CD4-positive, alpha-beta T cell treated with Interleukin-4 for 1 hour (primary cell): Measurements from ENCODE around the gene KIAA0319L.
"Not testable (repeated sequence)": the region's sequence is repeated elsewhere in the genome, so short reads cannot be mapped to it uniquely, and the experiment has no call there.

Experiments
- DNase-seq, 2 donors: peaks; one replicate each; pipeline ENCODE4 v3.0.0-alpha.2; 2020 to 2022

The KIAA0319L gene

DNA sequence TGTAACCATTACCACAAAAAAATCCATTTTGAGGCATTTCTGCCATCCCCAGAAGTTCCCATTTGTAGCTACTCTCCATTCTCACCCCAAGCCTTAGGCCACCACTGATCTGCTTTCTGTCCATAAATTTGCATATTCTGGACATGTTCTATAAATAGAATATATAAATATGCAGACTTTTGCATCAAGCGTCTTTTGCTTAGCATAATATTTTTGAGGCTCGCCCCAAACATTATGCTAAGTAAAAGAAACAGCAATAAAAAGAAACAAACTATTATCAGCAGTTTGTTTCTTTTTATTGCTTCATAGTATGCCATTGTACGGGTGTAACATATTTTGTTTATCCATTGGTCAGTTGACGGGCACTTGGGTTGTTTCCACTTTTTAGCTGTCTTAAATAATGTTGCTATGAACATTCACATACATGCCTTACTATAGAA is 23.8 kb upstream of the KIAA0319L start:
- no peak for DNase-seq

GRCh38 chr1:35577071-35577998 is 20.1 kb upstream of the KIAA0319L start:
- DNase-seq: peak; percentile 62 to 69

DNA sequence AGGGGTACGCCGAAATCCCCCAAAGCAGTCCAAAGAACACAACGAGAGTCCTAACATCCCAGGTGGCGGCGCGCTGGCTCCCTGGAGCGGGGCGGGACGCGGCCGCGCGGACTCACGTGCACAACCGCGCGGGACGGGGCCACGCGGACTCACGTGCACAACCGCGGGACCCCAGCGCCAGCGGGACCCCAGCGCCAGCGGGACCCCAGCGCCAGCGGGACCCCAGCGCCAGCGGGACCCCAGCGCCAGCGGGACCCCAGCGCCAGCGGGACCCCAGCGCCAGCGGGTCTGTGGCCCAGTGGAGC is 19.5 kb upstream of the KIAA0319L start:
- DNase-seq: not testable (repeated sequence)

- no peak for DNase-seq
Measured at GRCh38 chr1:35576061-35576765, 19.0 kb upstream of the KIAA0319L start.

DNA sequence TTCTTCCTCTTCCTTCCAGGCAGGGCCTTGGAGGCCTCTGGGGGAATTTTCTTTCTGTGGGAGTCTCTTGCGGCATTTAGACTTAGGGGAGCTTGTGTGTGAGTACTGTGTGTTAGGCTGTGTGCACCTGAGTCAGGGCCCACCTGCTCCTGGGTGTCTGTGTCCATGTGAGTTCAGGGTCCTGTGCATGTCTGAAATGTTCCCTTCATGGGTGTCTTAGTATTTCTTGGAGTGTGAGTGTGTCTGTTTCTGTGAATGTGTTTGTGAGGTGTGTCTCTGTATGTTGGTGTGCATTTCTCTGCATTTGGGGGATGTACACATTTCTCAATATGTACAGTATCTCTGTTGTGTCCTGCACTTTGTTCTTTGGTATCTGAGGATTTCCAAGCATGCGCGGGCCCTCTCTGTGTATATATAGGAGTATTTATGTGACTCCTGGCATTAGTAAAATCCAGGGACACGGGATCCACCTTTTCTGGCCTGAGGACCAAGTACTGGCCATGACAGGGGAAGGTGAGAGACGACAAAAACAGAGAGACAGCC is 18.3 kb upstream of the KIAA0319L start:
- no peak for DNase-seq

DNA sequence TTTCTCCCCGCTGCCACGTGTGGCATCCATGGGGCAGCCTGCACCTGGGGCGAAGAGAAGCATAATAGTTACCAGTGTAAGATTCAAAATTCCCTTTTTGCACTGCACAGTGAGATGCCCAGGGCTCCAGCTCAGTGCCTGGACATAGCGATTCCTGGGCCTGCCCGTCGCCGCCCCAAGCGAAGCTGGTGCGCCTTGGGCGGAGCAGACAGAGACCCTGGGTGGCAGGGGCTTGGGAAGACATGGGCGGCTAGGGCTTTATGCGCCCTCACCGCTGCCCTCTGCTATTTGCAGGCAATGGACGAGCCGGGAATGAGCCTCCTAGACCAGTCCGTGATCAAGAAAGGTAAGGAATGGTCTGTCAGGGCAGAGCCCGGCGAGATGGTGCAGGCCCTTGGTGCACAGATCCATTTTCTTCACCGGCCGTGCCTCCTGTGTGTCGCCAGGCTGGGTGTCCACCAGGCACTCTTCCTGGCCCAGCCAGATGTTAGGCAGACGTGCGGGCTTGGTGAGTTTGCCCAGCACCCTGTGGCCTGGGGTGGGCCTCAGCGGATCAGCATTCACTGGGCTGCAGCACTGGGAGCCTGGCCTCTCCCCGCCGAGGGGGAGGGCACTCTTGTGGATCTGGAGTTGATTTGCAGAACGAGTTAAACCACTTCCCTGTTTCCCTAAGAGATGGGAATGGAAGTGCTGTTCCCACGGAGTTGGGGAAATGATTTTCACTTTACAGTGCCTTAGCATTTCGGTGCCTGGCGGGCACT is 17.6 kb upstream of the KIAA0319L start:
- no peak for DNase-seq

DNA sequence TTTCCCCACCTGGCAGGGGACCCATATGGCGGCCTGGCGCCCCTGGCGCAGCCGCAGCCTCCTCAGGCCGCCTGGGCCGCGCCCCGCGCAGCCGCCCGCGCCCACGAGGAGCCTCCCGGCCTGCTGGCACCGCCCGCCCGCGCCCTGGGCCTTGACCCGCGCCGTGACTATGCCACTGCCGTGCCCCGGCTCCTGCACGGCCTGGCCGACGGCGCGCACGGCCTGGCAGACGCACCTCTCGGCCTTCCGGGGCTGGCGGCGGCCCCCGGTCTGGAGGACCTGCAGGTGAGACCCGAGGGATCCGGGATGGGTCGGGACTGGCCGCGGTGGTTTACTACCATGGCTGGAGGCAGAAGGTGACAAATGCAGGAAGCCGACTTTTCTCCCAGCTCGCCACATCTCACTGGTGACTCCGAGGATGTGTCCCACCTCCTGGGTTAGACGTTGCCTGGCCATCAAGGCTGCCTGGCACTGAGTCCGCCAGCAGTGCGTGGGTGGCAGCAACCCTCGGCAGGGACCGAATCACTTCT is 17.0 kb upstream of the KIAA0319L start:
- no peak for DNase-seq

- no peak for DNase-seq
Measured at GRCh38 chr1:35573198-35574124, 16.3 kb upstream of the KIAA0319L start, which contains the start of gene TFAP2E. TSS of gene TFAP2E (plus strand) at chr1:35573314. CDS start at chr1:35573578, 264 bp downstream.

DNA sequence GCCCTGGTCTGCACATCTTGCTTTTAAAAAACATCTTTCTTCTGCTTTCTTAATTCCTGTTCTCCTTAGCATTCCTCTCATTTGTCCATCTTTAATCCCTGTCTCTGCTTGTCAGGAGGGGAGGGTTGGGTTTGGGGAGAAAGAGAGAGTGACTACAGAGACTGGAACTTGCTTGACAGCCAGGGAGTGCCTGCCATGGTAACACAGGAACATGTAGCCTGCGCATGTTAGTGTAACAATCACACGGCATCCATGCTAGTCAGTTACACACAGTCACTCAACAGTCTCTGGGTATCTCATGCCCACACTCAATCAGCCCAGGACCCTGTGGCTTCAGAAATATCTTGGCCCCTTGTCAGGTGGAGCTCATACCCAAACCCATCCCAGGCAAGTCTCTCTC is 15.1 kb upstream of the KIAA0319L start:
- no peak for DNase-seq

DNA sequence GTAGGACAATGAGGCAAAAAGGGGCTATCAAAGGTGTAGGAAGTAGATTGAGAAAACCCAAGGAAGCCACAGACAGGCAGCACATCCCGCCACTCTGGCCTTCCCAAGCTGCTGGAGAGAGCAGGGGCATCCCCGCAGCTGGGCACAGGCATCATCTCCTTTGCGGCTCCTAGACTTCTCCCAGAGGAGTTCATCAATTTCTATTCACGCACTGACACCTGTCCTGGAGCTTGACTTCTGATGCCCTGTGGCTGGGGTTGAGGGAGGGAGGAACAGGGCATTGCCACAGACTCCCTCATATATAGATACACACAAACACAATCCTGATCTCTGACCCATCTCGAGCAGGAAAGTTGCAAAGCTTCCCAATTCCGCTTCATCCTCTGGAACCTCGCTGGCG is 14.1 kb upstream of the KIAA0319L start:
- DNase-seq: no peak

DNA sequence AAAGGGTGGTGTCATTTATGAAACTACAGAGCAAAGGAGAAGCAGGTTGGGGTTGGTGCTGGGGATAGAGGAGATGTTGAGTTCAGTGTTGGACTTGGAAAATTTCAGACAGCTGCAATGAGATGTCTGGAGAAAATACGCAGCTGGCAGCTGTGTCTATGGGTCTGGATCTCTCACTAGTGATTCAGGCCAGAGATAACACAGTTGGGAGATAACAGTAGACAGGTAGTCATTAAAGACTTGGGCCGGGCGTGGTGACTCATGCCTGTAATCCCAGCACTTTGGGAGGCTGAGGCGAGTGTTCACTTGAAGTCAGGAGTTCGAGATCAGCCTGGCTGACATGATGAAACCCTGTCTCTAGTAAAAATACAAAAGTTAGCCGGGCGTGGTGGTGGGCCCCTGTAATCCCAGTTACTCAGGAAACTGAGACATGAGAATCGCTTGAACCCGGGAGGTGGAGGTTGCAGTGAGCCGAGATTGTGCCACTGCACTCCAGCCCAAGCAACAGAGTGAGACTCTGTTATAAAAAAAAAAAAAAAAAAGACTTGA is 13.5 kb upstream of the KIAA0319L start:
- no peak for DNase-seq

DNA sequence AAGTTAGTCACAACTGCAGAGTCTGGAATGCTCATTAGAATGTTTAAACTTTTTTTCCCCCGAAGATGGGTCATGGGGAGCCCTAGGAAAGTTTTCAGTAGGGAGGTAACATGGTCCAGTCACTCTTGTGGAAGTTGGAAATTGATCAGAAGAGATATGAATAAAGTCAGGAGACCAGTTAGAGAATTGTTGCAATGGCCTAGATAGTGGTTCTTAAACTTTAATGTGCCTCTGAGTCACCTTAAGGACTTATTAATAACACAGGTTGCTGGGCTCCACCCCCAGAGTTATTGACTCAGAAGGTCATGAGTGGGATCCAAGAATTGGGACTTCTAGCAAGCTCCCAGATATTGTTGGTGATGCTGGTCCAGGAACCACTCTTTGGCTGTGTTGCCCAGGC is 12.7 kb upstream of the KIAA0319L start:
- no peak for DNase-seq

- peak; percentile 64 to 71 for DNase-seq
Measured at GRCh38 chr1:35568975-35569395, 11.8 kb upstream of the KIAA0319L start.

- no peak for DNase-seq
Measured at GRCh38 chr1:35567947-35568558, 10.8 kb upstream of the KIAA0319L start.

DNA sequence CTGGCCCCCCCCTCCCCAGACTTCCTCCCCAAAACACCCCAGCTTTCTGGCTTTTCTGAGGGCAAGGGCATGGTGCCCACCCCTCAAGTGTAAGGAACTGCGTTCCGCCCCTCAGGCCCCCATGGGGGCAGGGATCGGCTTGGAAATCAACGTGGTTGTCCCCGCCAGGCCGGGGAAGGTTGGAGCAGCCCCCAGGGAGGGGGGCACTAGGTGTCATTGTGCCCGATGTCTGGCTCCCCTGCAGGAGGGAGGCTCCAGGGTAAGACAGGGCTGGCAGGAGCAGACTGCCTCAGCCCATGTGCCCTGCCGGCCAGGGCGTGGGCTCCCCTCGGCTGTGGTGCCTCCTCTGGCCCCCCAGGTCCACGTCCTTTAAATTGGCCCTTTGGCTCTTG is 8.5 kb upstream of the KIAA0319L start:
- no peak for DNase-seq

DNA sequence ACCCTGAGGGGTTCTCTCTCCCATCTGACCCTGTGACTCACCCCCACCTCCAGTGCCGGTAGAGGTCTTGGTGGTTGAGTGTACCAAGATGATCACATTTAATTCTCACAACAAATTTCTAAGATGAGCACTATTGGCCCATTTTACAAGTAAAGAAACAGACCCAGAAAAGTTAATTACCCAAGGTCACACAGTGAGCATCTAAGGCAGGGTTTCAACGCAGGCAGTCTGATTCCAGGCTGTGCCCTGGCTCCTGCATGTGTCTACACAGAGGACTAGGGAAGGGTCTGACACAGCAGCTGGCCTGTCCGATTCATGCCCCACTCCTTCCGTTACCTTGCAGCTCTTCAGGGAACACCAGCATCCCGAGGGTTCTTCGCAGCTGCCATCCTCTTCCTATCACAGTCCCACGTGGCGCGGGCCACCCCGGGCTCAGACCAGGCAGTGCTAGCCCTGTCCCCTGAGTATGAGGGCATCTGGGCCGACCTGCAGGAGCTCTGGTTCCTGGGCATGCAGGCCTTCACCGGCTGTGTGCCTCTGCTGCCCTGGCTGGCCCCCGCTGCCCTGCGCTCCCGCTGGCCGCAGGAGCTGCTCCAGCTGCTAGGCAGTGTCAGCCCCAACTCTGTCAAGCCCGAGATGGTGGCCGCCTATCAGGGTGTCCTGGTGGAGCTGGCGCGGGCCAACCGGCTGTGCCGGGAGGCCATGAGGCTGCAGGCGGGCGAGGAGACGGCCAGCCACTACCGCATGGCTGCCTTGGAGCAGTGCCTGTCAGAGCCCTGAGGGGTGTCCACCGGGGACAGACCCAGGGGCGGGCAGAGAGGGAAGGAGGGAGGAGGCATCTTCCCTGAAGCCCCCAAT is 7.9 kb upstream of the KIAA0319L start:
- DNase-seq: no peak

DNA sequence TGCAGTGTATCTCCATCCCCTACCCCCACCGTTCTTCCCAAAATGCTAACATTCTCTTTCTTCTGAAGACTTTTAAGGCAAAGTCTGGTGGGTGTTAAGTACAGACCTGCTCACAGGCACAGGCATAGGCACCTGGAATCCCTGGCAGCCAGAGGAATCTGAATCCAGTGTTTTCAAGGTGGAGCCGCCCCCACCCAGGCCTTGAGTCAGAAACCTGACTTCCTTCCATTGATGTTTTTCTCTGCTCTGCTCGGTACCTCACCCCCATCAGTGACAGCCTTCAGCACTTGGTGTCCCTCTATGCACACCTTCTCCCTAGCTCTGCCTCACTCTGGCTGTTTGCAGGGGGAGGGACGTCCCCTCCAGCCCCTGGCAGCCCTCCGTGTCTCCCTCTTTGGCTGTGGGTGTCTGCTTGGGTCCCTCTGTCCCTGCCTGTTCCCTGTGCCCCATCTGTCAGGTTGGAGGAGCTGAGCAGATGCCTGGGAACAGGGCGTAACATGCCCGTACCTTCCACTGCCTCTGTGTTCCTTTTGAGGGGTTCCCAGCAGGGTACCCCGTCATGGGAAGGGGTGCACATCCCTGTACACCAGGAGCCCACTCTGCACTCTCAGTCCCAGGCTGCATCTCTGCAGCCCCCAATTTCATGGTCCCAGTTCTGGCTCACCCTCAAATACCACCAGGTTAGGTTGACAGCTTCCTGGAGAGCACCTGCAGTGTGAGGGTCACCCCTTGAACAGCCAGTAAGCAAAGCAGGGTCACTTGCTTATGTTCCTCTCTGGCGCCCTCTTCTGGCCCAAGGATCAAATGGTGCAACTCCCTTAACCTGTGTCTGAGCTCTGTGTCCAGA is 7.1 kb upstream of the KIAA0319L start:
- DNase-seq: peak; percentile 77 to 81

- no peak for DNase-seq
Measured at GRCh38 chr1:35563166-35563565, 6.0 kb upstream of the KIAA0319L start.
